Choroid plexus epithelial cell (primary cell): Measurements from ENCODE around the gene MLXIP.
"Not testable (repeated sequence)": the region's sequence is repeated elsewhere in the genome, so short reads cannot be mapped to it uniquely, and the experiment has no call there.

Source experiments
- DNase-seq: peaks from one replicate; pipeline ENCODE4 v3.0.0-alpha.2; 2010; ENCODE audit warnings: low read depth
- H3K4me3 ChIP-seq: 2 replicates; pipeline ENCODE4 v1.5.1; 2011; ENCODE audit warnings: low read depth, mild to moderate bottlenecking, control low read depth, low read length, moderate library complexity
- CTCF ChIP-seq: conservative IDR thresholded peaks from 2 replicates; pipeline ENCODE4 v1.5.1; 2011; ENCODE audit warnings: low read depth, mild to moderate bottlenecking, control low read depth, inconsistent platforms, low read length, moderate library complexity

The MLXIP gene

GRCh38 chr12:122054842-122055520 lies 23.6 kb upstream of the MLXIP start:
- TF ChIP-seq CTCF, result no peak
- no peak overlapping the region for H3K4me3 ChIP-seq

GRCh38 chr12:122056406-122056805 lies 22.1 kb upstream of the MLXIP start:
- not testable (repeated sequence) for H3K4me3 ChIP-seq, DNase-seq

More at GRCh38 chr12:122054842-122055520, 23.6 kb upstream of the MLXIP start:
- DNase-seq, result no peak

- DNase-seq, result no peak
- no peak overlapping the region for H3K4me3 ChIP-seq
- no peak for TF ChIP-seq CTCF
Observed at GRCh38 chr12:122057007-122057735, 21.4 kb upstream of the MLXIP start.

- no peak for TF ChIP-seq CTCF
- H3K4me3 ChIP-seq, result no peak overlapping the region
- no peak for DNase-seq
Observed at GRCh38 chr12:122057769-122058168, 20.8 kb upstream of the MLXIP start.

GRCh38 chr12:122058549-122059149 lies 19.9 kb upstream of the MLXIP start:
- no peak for DNase-seq
- H3K4me3 ChIP-seq, result no peak overlapping the region
- no peak for TF ChIP-seq CTCF

- H3K4me3 ChIP-seq, result no peak overlapping the region
- no peak for DNase-seq
- TF ChIP-seq CTCF, result no peak
Observed at GRCh38 chr12:122059203-122059960, 19.2 kb upstream of the MLXIP start.

GRCh38 chr12:122060081-122060501 lies 18.5 kb upstream of the MLXIP start:
- H3K4me3 ChIP-seq, result no peak overlapping the region
- DNase-seq, result no peak
- TF ChIP-seq CTCF, result no peak
